Testis (tissue), 3 donors: ENCODE data around the gene FPR3. TPM values are rescaled to one million over a fixed set of nuclear protein-coding genes. Genes with fewer than 3 reads are reported as not detected.

ENCODE experiments used
- DNase-seq: peaks from one replicate; pipeline ENCODE4 v3.0.0-alpha.2; 2019
- H3K27ac ChIP-seq, 2 donors: fragments of 200-600 bp; sonication (generic); one replicate each; pipeline ENCODE4 v1.5.1; 2019
- H3K27me3 ChIP-seq: fragments of 200-600 bp; sonication (generic); one replicate; pipeline ENCODE4 v1.5.1; 2019
- H3K36me3 ChIP-seq: fragments of 200-600 bp; sonication (generic); one replicate; pipeline ENCODE4 v1.5.1; 2017; ENCODE audit warnings: low read depth; ENCODE audit errors: missing control alignments
- H3K4me1 ChIP-seq: fragments of 200-600 bp; sonication (generic); one replicate; pipeline ENCODE4 v1.5.1; 2019
- H3K4me3 ChIP-seq, 2 donors: fragments of 200-600 bp; sonication (generic); one replicate each; pipeline ENCODE4 v1.5.1; 2017 to 2019
- H3K9me3 ChIP-seq: fragments of 200-600 bp; sonication (generic); one replicate; pipeline ENCODE4 v1.5.1; 2017
- POLR2A ChIP-seq: fragments of 450-650 bp; IDR thresholded peaks from one replicate; pipeline ENCODE4 v1.6.1; 2017; ENCODE audit warnings: antibody characterized with exemption, mild to moderate bottlenecking, moderate library complexity
- WGBS, 2 donors: methylation state at CpG; one replicate each; pipeline ENCODE4 v1.1.5; 2018; 5-methylcytosine and 5-hydroxymethylcytosine counted together
- intact Hi-C: fragments of 100-400 bp; cut with DNase I; formaldehyde crosslinking; loops from one replicate; pipeline ENCODE4 v1.15.1; 2023; ENCODE audit warnings: low total_unique reads
- polyA plus RNA-seq: library from polyadenylated mRNA; stranded (reverse); fragments of 350-450 nt; fragmentation: Illumina TruSeq; extraction: RNeasy Lipid Tissue Mini Kit (QIAGEN cat#74804); gene quantifications from one replicate; pipeline ENCODE4 v1.2.3, GENCODE V29; 2014; ENCODE audit warnings: low read depth, low replicate concordance; ENCODE audit not compliant: insufficient read depth
- total RNA-seq, 2 donors: library from RNA; depleted of rRNA; stranded (reverse); fragments of >200 nt; gene quantifications; one replicate each; pipeline ENCODE4 v1.2.3, GENCODE V29; 2016
- TF ChIP-seq, protein P1 (sequence below), 3 experiments: fragments of 450-650 bp in 2 of 3; fragments of 200-600 bp in 1 of 3; sonication (generic) in 1 of 3; IDR thresholded peaks; one replicate each; pipeline ENCODE4 v1.5.1; 2016 to 2019; ENCODE audit warnings: antibody characterized with exemption in 3 of 3, mild to moderate bottlenecking in 2 of 3, moderate library complexity in 1 of 3

FPR3 gene
- total and polyA plus RNA-seq, 3 donors from 2014 or later = 1.6 to 15.6 (median 8.8) TPM

DNA sequence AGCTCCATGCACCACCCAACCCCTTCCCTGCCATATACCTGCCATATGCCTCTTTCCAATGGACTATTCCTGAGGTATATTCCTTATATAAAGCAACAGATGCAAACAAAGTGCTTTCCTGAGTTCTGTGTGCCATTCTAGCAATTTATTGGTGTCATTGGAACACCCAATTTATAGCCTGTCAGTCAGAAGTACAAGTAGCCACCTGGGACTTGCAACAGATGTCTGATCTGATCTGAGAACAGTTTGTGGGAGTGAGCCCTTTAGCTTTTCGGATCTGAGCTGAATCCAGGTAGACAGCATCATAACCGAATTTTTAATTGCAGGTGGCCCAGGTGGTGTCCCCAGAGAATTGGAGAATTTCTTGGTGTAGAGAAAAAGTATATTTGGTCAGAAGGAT, 963 bp upstream of the FPR3 start:
- Histone ChIP-seq H3K27ac (peak overlapping the region in 1 of 2 donors; percentile 82), H3K4me1 (peaks cover 38% of the 10 kb centered on the region), H3K9me3 (no peaks in the 10 kb centered on the region), H3K36me3 (no peaks in the 10 kb centered on the region), H3K27me3 (no peaks in the 10 kb centered on the region), H3K4me3 (no peak overlapping the region)
- intact Hi-C loops = no loop called here
- no peak for DNase-seq
- no peak for TF ChIP-seq POLR2A
- TF ChIP-seq, protein P1, sequence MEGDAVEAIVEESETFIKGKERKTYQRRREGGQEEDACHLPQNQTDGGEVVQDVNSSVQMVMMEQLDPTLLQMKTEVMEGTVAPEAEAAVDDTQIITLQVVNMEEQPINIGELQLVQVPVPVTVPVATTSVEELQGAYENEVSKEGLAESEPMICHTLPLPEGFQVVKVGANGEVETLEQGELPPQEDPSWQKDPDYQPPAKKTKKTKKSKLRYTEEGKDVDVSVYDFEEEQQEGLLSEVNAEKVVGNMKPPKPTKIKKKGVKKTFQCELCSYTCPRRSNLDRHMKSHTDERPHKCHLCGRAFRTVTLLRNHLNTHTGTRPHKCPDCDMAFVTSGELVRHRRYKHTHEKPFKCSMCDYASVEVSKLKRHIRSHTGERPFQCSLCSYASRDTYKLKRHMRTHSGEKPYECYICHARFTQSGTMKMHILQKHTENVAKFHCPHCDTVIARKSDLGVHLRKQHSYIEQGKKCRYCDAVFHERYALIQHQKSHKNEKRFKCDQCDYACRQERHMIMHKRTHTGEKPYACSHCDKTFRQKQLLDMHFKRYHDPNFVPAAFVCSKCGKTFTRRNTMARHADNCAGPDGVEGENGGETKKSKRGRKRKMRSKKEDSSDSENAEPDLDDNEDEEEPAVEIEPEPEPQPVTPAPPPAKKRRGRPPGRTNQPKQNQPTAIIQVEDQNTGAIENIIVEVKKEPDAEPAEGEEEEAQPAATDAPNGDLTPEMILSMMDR (IDR thresholded peaks at IDR 0.05) = no peak
- 75 to 82% methylated on average over 2 of the region's 2 CpGs for WGBS, 2 donors

GRCh38 chr19:51796195-51796679, 1.3 kb downstream of the FPR3 start:
- H3K4me1 ChIP-seq = peaks cover 58% of the 10 kb centered on the region
- no peaks in the 10 kb centered on the region for H3K9me3 ChIP-seq
- no peaks in the 10 kb centered on the region for H3K27me3 ChIP-seq
- intact Hi-C loops = no loop called here
- H3K36me3 ChIP-seq = no peaks in the 10 kb centered on the region
- peak overlapping the region in 1 of 2 donors; percentile 82 for H3K27ac ChIP-seq
- no peak for DNase-seq
- TF ChIP-seq POLR2A = no peak
- TF ChIP-seq, protein P1 (IDR thresholded peaks at IDR 0.05) = no peak
- H3K4me3 ChIP-seq = no peak overlapping the region
- 69 to 90% methylated on average over 8 of the region's 8 CpGs for WGBS, 2 donors

GRCh38 chr19:51797480-51797879, 2.5 kb downstream of the FPR3 start:
- Histone ChIP-seq H3K9me3 (no peaks in the 10 kb centered on the region), H3K27ac (peak overlapping the region in 1 of 2 donors; percentile 82), H3K27me3 (no peaks in the 10 kb centered on the region), H3K4me1 (peaks cover 64% of the 10 kb centered on the region), H3K4me3 (no peak overlapping the region), H3K36me3 (no peaks in the 10 kb centered on the region)
- intact Hi-C loops = no loop called here
- no peak for DNase-seq
- 53 to 60% methylated on average over 5 of the region's 5 CpGs for WGBS, 2 donors
- TF ChIP-seq POLR2A = no peak
- TF ChIP-seq, protein P1 (IDR thresholded peaks at IDR 0.05) = no peak

DNA sequence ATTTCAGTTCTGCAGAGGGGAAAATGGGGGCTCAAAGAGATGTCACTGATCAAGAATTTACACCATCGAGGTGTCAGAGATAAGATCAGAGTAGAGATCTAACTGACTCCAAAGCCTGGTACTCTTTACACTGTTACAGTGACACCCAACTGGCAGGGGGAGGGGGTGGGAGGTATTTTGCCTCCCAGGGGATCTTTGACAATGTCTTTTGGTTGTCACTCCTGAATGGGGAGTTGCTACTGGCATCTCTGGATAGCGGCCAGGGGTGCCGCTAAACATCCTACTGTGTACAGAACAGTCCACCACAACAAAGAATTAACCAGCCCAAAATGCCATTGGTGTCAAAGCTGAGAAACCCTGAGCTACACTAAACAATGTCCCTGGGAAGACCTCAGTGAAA, 3.1 kb downstream of the FPR3 start:
- H3K4me1 ChIP-seq = peaks cover 64% of the 10 kb centered on the region
- H3K36me3 ChIP-seq = no peaks in the 10 kb centered on the region
- H3K9me3 ChIP-seq = no peaks in the 10 kb centered on the region
- peak overlapping the region; percentile 78 to 82 for H3K27ac ChIP-seq
- H3K4me3 ChIP-seq = no peak overlapping the region
- H3K27me3 ChIP-seq = no peaks in the 10 kb centered on the region
- WGBS, 2 donors = 71 to 77% methylated on average over 3 of the region's 3 CpGs
- TF ChIP-seq, protein P1 (IDR thresholded peaks at IDR 0.05) = no peak
- TF ChIP-seq POLR2A = no peak
- intact Hi-C loops = no loop called here
- no peak for DNase-seq
